H1 (cell line): ENCODE measurements around the gene ZNF619. TPM values are rescaled to one million over a fixed set of nuclear protein-coding genes. Genes with fewer than 3 reads are reported as not detected.

Experiments
- CTCF ChIA-PET: fragments of 300-600 bp; sonication (Branson Sonifier 250); formaldehyde crosslinking; loops from one replicate; lab custom pipeline; 2021; ENCODE audit not compliant: partially characterized antibody; lab: Charles Lee
- POLR2A ChIA-PET: fragments of 300-600 bp; sonication (Branson Sonifier 250); formaldehyde crosslinking; loops from one replicate; lab custom pipeline; 2021; ENCODE audit warnings: inconsistent platforms; ENCODE audit not compliant: partially characterized antibody; lab: Charles Lee
- DNase-seq, 2 experiments: peaks; one replicate each; pipeline versions ENCODE4 v3.0.0 to v3.0.0-alpha.2; 2010 to 2022; ENCODE audit warnings: low spot score in 2 of 2, low read depth in 1 of 2, mixed read lengths in 1 of 2
- FAIRE-seq: peaks from 2 replicates; lab custom pipeline; 2011; peaks lifted over from hg19 to GRCh38; lab: Jason Lieb, UNC
- H2AFZ ChIP-seq: 2 replicates; pipeline ENCODE4 v1.8.1; 2012; ENCODE audit warnings: low read length, inconsistent platforms
- H2AK5ac ChIP-seq: 2 replicates; pipeline ENCODE4 v1.6.1; 2013; ENCODE audit warnings: low read depth, low read length
- H2BK120ac ChIP-seq: replicated peaks from 2 replicates; pipeline ENCODE3; 2013; ENCODE audit warnings: low read depth, low read length, inconsistent platforms
- H2BK12ac ChIP-seq: 2 replicates; pipeline ENCODE4 v1.6.1; 2013; ENCODE audit warnings: low read depth, low read length
- H2BK15ac ChIP-seq: 2 replicates; pipeline ENCODE4 v1.6.1; 2013; ENCODE audit warnings: low read length
- H2BK20ac ChIP-seq: 2 replicates; pipeline ENCODE4 v1.6.1; 2013; ENCODE audit warnings: low read length
- H2BK5ac ChIP-seq: 2 replicates; pipeline ENCODE4 v1.6.1; 2013; ENCODE audit warnings: low read depth, low read length
- H3K14ac ChIP-seq: 2 replicates; pipeline ENCODE4 v1.6.1; 2013; ENCODE audit warnings: inconsistent platforms; ENCODE audit not compliant: insufficient read length
- H3K18ac ChIP-seq: 2 replicates; pipeline ENCODE4 v1.6.1; 2013; ENCODE audit warnings: low read length; ENCODE audit errors: extremely low read depth
- H3K23ac ChIP-seq: 2 replicates; pipeline ENCODE4 v1.6.1; 2013; ENCODE audit warnings: inconsistent platforms; ENCODE audit not compliant: insufficient read length
- H3K23me2 ChIP-seq: 2 replicates; pipeline ENCODE4 v1.6.1; 2013; ENCODE audit warnings: low read depth, low read length
- H3K27ac ChIP-seq: 2 replicates; pipeline ENCODE4 v1.6.1; 2011; ENCODE audit warnings: low read depth, low read length, inconsistent platforms
- H3K27me3 ChIP-seq, 4 experiments: replicated peaks in 1 of 4; 1 replicate in 1 of 4; 2 replicates in 3 of 4; pipeline versions ENCODE4 v1.6.1 to v1.8.1; 2011 to 2013; ENCODE audit warnings: low read length in 3 of 4, mild to moderate bottlenecking in 3 of 4, inconsistent platforms in 2 of 4, mixed read lengths in 2 of 4, moderate library complexity in 1 of 4; ENCODE audit not compliant: control insufficient read depth in 3 of 4, insufficient read depth in 3 of 4; ENCODE audit errors: extremely low read depth in 1 of 4
- H3K36me3 ChIP-seq, 4 experiments: 2 replicates each; pipeline versions ENCODE4 v1.6.1 to v1.8.1; 2011 to 2013; ENCODE audit warnings: mild to moderate bottlenecking in 4 of 4, low read length in 3 of 4, moderate library complexity in 2 of 4, control low read depth in 1 of 4, inconsistent platforms in 1 of 4; ENCODE audit not compliant: insufficient read depth in 4 of 4, control insufficient read depth in 2 of 4
- H3K4ac ChIP-seq: replicated peaks from 2 replicates; pipeline ENCODE3; 2013; ENCODE audit warnings: low read length, low read depth, mixed read lengths, inconsistent platforms; ENCODE audit not compliant: insufficient read length
- H3K4me1 ChIP-seq, 4 experiments: replicated peaks in 1 of 4; 1 replicate in 1 of 4; 2 replicates in 3 of 4; pipeline versions ENCODE4 v1.6.1 to v1.8.1; 2011 to 2013; ENCODE audit warnings: low read length in 3 of 4, inconsistent platforms in 2 of 4, mixed read lengths in 1 of 4; ENCODE audit not compliant: insufficient read depth in 4 of 4, control insufficient read depth in 3 of 4
- H3K4me2 ChIP-seq, 2 experiments: 2 replicates each; pipeline versions ENCODE4 v1.6.1 to v1.8.1; 2011 to 2013; ENCODE audit warnings: low read depth in 2 of 2, low read length in 2 of 2, control low read depth in 1 of 2, inconsistent platforms in 1 of 2, mild to moderate bottlenecking in 1 of 2; ENCODE audit not compliant: insufficient read depth in 1 of 2
- H3K4me3 ChIP-seq, 4 experiments: fragments of 200-600, 300-600 bp in 1 of 4; sonication (generic), shearing (Covaris generic), sonication (Bioruptor Twin) in 1 of 4; 2 replicates each; pipeline versions ENCODE4 v1.5.1 to v1.8.1; 2011 to 2016; ENCODE audit warnings: low read length in 4 of 4, low read depth in 3 of 4, control low read depth in 2 of 4, inconsistent platforms in 2 of 4, mild to moderate bottlenecking in 2 of 4, mixed read lengths in 1 of 4, moderate library complexity in 1 of 4; ENCODE audit not compliant: insufficient read depth in 2 of 4; ENCODE audit errors: extremely low read depth in 1 of 4
- H3K56ac ChIP-seq: replicated peaks from 2 replicates; pipeline ENCODE3; 2013; ENCODE audit warnings: low read depth, mild to moderate bottlenecking, mixed read lengths, low read length, inconsistent platforms; ENCODE audit not compliant: insufficient read length
- H3K79me1 ChIP-seq: 2 replicates; pipeline ENCODE4 v1.6.1; 2013; ENCODE audit warnings: low read depth, low read length, control low read depth
- H3K79me2 ChIP-seq, 2 experiments: 2 replicates each; pipeline versions ENCODE4 v1.6.1 to v1.8.1; 2012 to 2013; ENCODE audit warnings: low read length in 2 of 2, mild to moderate bottlenecking in 2 of 2, inconsistent platforms in 1 of 2; ENCODE audit not compliant: insufficient read depth in 2 of 2, control insufficient read depth in 1 of 2
- H3K9ac ChIP-seq, 4 experiments: replicated peaks in 1 of 4; 1 replicate in 1 of 4; 2 replicates in 3 of 4; pipeline versions ENCODE4 v1.6.1 to v1.8.1; 2011 to 2013; ENCODE audit warnings: low read depth in 3 of 4, low read length in 3 of 4, control low read depth in 2 of 4, mild to moderate bottlenecking in 2 of 4, moderate library complexity in 2 of 4, inconsistent platforms in 1 of 4; ENCODE audit errors: extremely low read depth in 1 of 4
- H3K9me3 ChIP-seq, 2 experiments: 2 replicates each; pipeline versions ENCODE4 v1.6.1 to v1.8.1; 2012 to 2013; ENCODE audit warnings: mild to moderate bottlenecking in 2 of 2, moderate library complexity in 2 of 2, control low read depth in 1 of 2, inconsistent platforms in 1 of 2, low read depth in 1 of 2, low read length in 1 of 2, mixed read lengths in 1 of 2; ENCODE audit not compliant: insufficient read depth in 2 of 2
- H4K20me1 ChIP-seq, 2 experiments: replicated peaks in 1 of 2; 2 replicates each; pipeline versions ENCODE3 to v1.8.1; 2011 to 2013; ENCODE audit warnings: inconsistent platforms in 2 of 2, low read length in 2 of 2, mild to moderate bottlenecking in 1 of 2; ENCODE audit not compliant: insufficient read depth in 2 of 2, control insufficient read depth in 1 of 2
- H4K5ac ChIP-seq: 2 replicates; pipeline ENCODE4 v1.6.1; 2013; ENCODE audit warnings: low read length, low read depth, mixed read lengths, inconsistent platforms; ENCODE audit not compliant: insufficient read length
- H4K8ac ChIP-seq: 2 replicates; pipeline ENCODE4 v1.8.0; 2013; ENCODE audit warnings: mild to moderate bottlenecking, moderate library complexity, low read length, inconsistent platforms; ENCODE audit not compliant: insufficient read depth; ENCODE audit errors: extremely low read depth
- H4K91ac ChIP-seq: replicated peaks from 2 replicates; pipeline ENCODE3; 2013; ENCODE audit warnings: low read length, mixed read lengths, inconsistent platforms; ENCODE audit not compliant: insufficient read length
- ASH2L ChIP-seq: fragments of 200-600, 300-600 bp; sonication (generic); IDR thresholded peaks from one replicate; pipeline ENCODE4 v1.7.1; 2017; ENCODE audit warnings: low read length
- CBX8 ChIP-seq: fragments of 300-800, 300-1000 bp; sonication (generic); IDR thresholded peaks from 2 replicates; pipeline ENCODE4 v1.7.1; 2016; ENCODE audit warnings: low read depth, low read length, borderline replicate concordance
- EGR1 ChIP-seq: IDR thresholded peaks from 2 replicates; pipeline ENCODE4 v1.6.1; 2011; ENCODE audit warnings: low read depth, low read length, borderline replicate concordance
- HDAC6 ChIP-seq: IDR thresholded peaks from one replicate; pipeline ENCODE4 v1.7.1; 2012; ENCODE audit warnings: low read depth, mild to moderate bottlenecking, inconsistent platforms, low read length, moderate library complexity
- KDM1A ChIP-seq: fragments of 200-600, 300-600 bp; sonication (generic); IDR thresholded peaks from 2 replicates; pipeline ENCODE4 v1.7.1; 2016; ENCODE audit warnings: mild to moderate bottlenecking, low read length, borderline replicate concordance
- KDM5A ChIP-seq: fragments of 200-600 bp; IDR thresholded peaks from 2 replicates; pipeline ENCODE4 v1.7.1; 2012; ENCODE audit warnings: mild to moderate bottlenecking, low read length, inconsistent platforms, mixed read lengths
- PHF8 ChIP-seq: fragments of 200-600 bp; sonication (generic); conservative IDR thresholded peaks from 2 replicates; pipeline ENCODE4 v1.7.1; 2012; ENCODE audit warnings: low read depth, mild to moderate bottlenecking, inconsistent platforms, low read length, moderate library complexity
- RAD21 ChIP-seq, 2 experiments: IDR thresholded peaks in 1 of 2; conservative IDR thresholded peaks in 1 of 2; 2 replicates each; pipeline ENCODE4 v1.6.1; 2011; ENCODE audit warnings: low read depth in 2 of 2, low read length in 2 of 2, improper control_type of control experiment in 1 of 2, inconsistent platforms in 1 of 2, mild to moderate bottlenecking in 1 of 2, moderate library complexity in 1 of 2
- RXRA ChIP-seq: IDR thresholded peaks from 2 replicates; pipeline ENCODE4 v1.6.1; 2011; ENCODE audit warnings: low read depth, mild to moderate bottlenecking, low read length, moderate library complexity; ENCODE audit not compliant: insufficient read depth
- SAP30 ChIP-seq: fragments of 300-600 bp; sonication (generic); IDR thresholded peaks from 2 replicates; pipeline ENCODE4 v1.7.1; 2012; ENCODE audit warnings: low read length, moderate library complexity, mild to moderate bottlenecking, inconsistent platforms; ENCODE audit not compliant: insufficient read depth, insufficient replicate concordance
- WGBS, 2 experiments: shearing (Covaris generic) in 1 of 2; methylation state at CpG; one replicate each; pipeline versions ENCODE4 v1.1.6 to v1.1.7; 2013 to 2015; ENCODE audit warnings: low lambda C conversion rate in 2 of 2, mixed read lengths in 2 of 2, inconsistent platforms in 1 of 2, low coverage in 1 of 2, missing lambda C conversion rate in 1 of 2; ENCODE audit not compliant: insufficient replicate concordance in 2 of 2, insufficient coverage in 1 of 2, insufficient read length in 1 of 2; ENCODE audit errors: extremely low coverage in 1 of 2, missing lambda C conversion rate in 1 of 2; 5-methylcytosine and 5-hydroxymethylcytosine counted together
- polyA plus RNA-seq, 7 experiments: library from polyadenylated mRNA; depleted of rRNA in 3 of 7; stranded (reverse) in 5 of 7; unstranded in 2 of 7; fragments of >200 nt in 5 of 7; fragments of 200-250 nt in 2 of 7; gene quantifications; 1 replicate in 5 of 7; 2 replicates in 1 of 7; 4 replicates in 1 of 7; pipeline versions ENCODE4 v1.2.1 to v1.2.3, GENCODE V29; 2011 to 2013; ENCODE audit warnings: missing spikeins in 2 of 7, mixed read lengths in 2 of 7
- total RNA-seq: library from RNA; stranded (reverse); fragmentation: NEBNext Ultra II Directional; extraction: Animal tissue kit (Norgen Biotek cat#: 25700); gene quantifications from 2 replicates; pipeline ENCODE4 v1.2.1, GENCODE V29; 2021
- TF ChIP-seq, protein P1 (sequence below), 3 experiments: IDR thresholded peaks; 1 replicate in 2 of 3; 2 replicates in 1 of 3; pipeline versions ENCODE4 v1.5.1 to v1.6.1; 2011; ENCODE audit warnings: low read length in 3 of 3, mild to moderate bottlenecking in 3 of 3, inconsistent platforms in 2 of 3, low read depth in 1 of 3, moderate library complexity in 1 of 3; ENCODE audit not compliant: insufficient read depth in 1 of 3; ENCODE audit errors: control extremely low read depth in 1 of 3

The ZNF619 gene
- total and polyA plus RNA-seq, 2 of the 8 experiments (the other 6 are each of a cell fraction or from before 2014, with no cell fraction given) = 2.3 to 8.2 TPM

DNA sequence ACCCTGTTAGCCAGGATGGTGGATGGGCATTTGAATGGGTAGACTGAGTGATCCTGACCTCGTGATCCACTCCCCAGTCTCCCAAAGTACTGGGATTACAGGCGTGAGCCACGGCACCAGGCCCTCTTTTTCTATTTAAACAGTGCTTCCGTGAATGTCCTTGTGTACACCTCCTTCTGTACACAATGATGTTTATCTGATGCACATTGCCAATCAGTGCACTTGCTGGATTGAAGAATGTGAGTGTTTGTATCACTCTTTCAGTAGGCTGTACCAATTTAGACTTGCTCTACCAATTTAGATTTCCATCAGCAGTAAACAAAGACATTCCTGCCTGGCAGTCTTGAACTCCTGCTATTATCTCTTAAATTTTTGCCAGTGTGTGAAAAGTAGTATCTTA, 8.9 kb upstream of the ZNF619 start:
- Histone ChIP-seq H3K4me2 (no peak overlapping the region), H2BK15ac (no peak overlapping the region), H3K9me3 (no peaks in the 10 kb centered on the region), H3K27ac (no peak overlapping the region), H3K18ac (no peak overlapping the region), H4K5ac (no peak overlapping the region), H2AK5ac (no peak overlapping the region), H2BK12ac (no peak overlapping the region), H4K8ac (no peak overlapping the region), H3K79me1 (no peaks in the 10 kb centered on the region), H3K14ac (no peak overlapping the region), H3K56ac (no peak overlapping the region), H3K4me1 (no peaks in the 10 kb centered on the region), H3K9ac (no peak overlapping the region), H4K20me1 (peaks cover 9 to 12% of the 10 kb centered on the region in 2 experiments), H2AFZ (no peak overlapping the region), H3K27me3 (no peaks in the 10 kb centered on the region), H3K36me3 (peaks cover 4 to 32% (median 12%) of the 10 kb centered on the region in 4 experiments; a peak in 7 of 8 replicates), H3K23me2 (no peaks in the 10 kb centered on the region), H3K23ac (no peak overlapping the region), H2BK5ac (no peak overlapping the region), H3K79me2 (no peaks in the 10 kb centered on the region), H3K4ac (no peak overlapping the region), H2BK20ac (no peak overlapping the region), H4K91ac (no peak overlapping the region), H3K4me3 (no peak overlapping the region), H2BK120ac (no peak overlapping the region)
- WGBS, 2 experiments = 95% methylated on average over 4 of the region's 4 CpGs; no CpG with 5 or more reads in 1 of the 2 experiments
- FAIRE-seq (no peak), DNase-seq (no peak)
- ChIA-PET CTCF (interaction anchor here (0.7 kb wide), 1 partner anchor 738 kb away, joined by 3 read pairs; no protein-coding TSS in a partner anchor), POLR2A (interaction anchor here (10.2 kb wide), 1 partner anchor 9 kb away, joined by 64 read pairs; the partner anchor contains the start of gene RPL14)
- no peak for TF ChIP-seq SAP30
- TF ChIP-seq ASH2L = no peak
- TF ChIP-seq KDM1A = no peak
- TF ChIP-seq EGR1 = no peak
- no peak for TF ChIP-seq KDM5A
- no peak for TF ChIP-seq CBX8
- TF ChIP-seq RAD21 (IDR thresholded peaks at IDR 0.05 in 1 of 2, conservative IDR thresholded peaks at IDR 0.05 in 1 of 2; ENCODE audit: low read depth in 2 of 2, low read length in 2 of 2) = no peak
- no peak for TF ChIP-seq RXRA
- TF ChIP-seq, protein P1, sequence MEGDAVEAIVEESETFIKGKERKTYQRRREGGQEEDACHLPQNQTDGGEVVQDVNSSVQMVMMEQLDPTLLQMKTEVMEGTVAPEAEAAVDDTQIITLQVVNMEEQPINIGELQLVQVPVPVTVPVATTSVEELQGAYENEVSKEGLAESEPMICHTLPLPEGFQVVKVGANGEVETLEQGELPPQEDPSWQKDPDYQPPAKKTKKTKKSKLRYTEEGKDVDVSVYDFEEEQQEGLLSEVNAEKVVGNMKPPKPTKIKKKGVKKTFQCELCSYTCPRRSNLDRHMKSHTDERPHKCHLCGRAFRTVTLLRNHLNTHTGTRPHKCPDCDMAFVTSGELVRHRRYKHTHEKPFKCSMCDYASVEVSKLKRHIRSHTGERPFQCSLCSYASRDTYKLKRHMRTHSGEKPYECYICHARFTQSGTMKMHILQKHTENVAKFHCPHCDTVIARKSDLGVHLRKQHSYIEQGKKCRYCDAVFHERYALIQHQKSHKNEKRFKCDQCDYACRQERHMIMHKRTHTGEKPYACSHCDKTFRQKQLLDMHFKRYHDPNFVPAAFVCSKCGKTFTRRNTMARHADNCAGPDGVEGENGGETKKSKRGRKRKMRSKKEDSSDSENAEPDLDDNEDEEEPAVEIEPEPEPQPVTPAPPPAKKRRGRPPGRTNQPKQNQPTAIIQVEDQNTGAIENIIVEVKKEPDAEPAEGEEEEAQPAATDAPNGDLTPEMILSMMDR (IDR thresholded peaks at IDR 0.05; ENCODE audit: control extremely low read depth in 1 of 3, insufficient read depth in 1 of 3, low read depth in 1 of 3, low read length in 3 of 3) = no peak
- no peak for TF ChIP-seq PHF8
- TF ChIP-seq HDAC6 = no peak
